Erythroblast (primary cell): Measurements from ENCODE around the gene CTRB1.

Experiments used
- GATA1 ChIP-seq: IDR thresholded peaks from 2 replicates; pipeline ENCODE4 v1.6.1; 2011; ENCODE audit warnings: low read depth, mild to moderate bottlenecking, control low read depth, low read length, moderate library complexity
- POLR2A ChIP-seq: IDR thresholded peaks from 2 replicates; pipeline ENCODE4 v1.6.1; 2011; ENCODE audit warnings: mild to moderate bottlenecking, low read length

- TF ChIP-seq POLR2A (no peak), GATA1 (no peak)
These were observed 45.2 kb downstream of the CTRB1 start for GRCh38 chr16:75263963-75264445.
